Activated T-cell treated with anti-CD3 and anti-CD28 coated beads for 1 hour (primary cell): Measurements from ENCODE around the gene ACOX2.

Experiments
- DNase-seq: peaks from one replicate; pipeline ENCODE4 v3.0.0-alpha.2; 2020; ENCODE audit warnings: low read depth

Gene ACOX2

GRCh38 chr3:58536501-58537411, at the start of gene ACOX2:
TSS of gene ACOX2 (minus strand) at chr3:58537190. CDS start at chr3:58535106, 2,084 bp downstream.
- no peak for DNase-seq

- DNase-seq: no peak
These were observed 49.0 kb upstream of the ACOX2 start for GRCh38 chr3:58585994-58586393.

GRCh38 chr3:58585005-58585786, 48.2 kb upstream of the ACOX2 start:
- DNase-seq: peak; percentile 18

- no peak for DNase-seq
These were observed 47.7 kb upstream of the ACOX2 start for GRCh38 chr3:58584690-58585004.

- DNase-seq: no peak
These were observed 44.5 kb upstream of the ACOX2 start for GRCh38 chr3:58581328-58582091.

- DNase-seq: no peak
These were observed 43.9 kb upstream of the ACOX2 start for GRCh38 chr3:58580826-58581327.

- no peak for DNase-seq
These were observed 41.9 kb upstream of the ACOX2 start for GRCh38 chr3:58578873-58579272.

- no peak for DNase-seq
These were observed 40.4 kb upstream of the ACOX2 start, which contains the start of gene FAM107A for GRCh38 chr3:58577269-58577821. TSS of gene FAM107A (minus strand) at chr3:58577391. CDS start at chr3:58569860, 7,531 bp downstream.

- no peak for DNase-seq
These were observed 39.7 kb upstream of the ACOX2 start for GRCh38 chr3:58576716-58577115.

- DNase-seq: no peak
These were observed 39.1 kb upstream of the ACOX2 start for GRCh38 chr3:58575971-58576652.

- DNase-seq: no peak
These were observed 37.7 kb upstream of the ACOX2 start for GRCh38 chr3:58574682-58575081.

GRCh38 chr3:58574106-58574505, 37.1 kb upstream of the ACOX2 start:
- no peak for DNase-seq

- no peak for DNase-seq
These were observed 36.6 kb upstream of the ACOX2 start for GRCh38 chr3:58573640-58574039.

GRCh38 chr3:58572634-58573230, 35.7 kb upstream of the ACOX2 start:
- DNase-seq: no peak

- no peak for DNase-seq
These were observed 35.1 kb upstream of the ACOX2 start for GRCh38 chr3:58572013-58572633.

GRCh38 chr3:58570851-58571250, 33.9 kb upstream of the ACOX2 start:
- DNase-seq: no peak

GRCh38 chr3:58569287-58570001, 32.5 kb upstream of the ACOX2 start:
- DNase-seq: no peak

- DNase-seq: peak; percentile 68
These were observed 31.7 kb upstream of the ACOX2 start for GRCh38 chr3:58568572-58569286.

GRCh38 chr3:58567251-58567515, 30.2 kb upstream of the ACOX2 start:
- no peak for DNase-seq
